Vagina (tissue), 2 donors: ENCODE results near the gene HRH3.

Experiments
- POLR2A ChIP-seq, 2 donors: fragments of 450-650 bp; IDR thresholded peaks; one replicate each; pipeline ENCODE4 v1.6.1; 2017; ENCODE audit warnings: antibody characterized with exemption in 2 of 2, mild to moderate bottlenecking in 2 of 2, moderate library complexity in 2 of 2
- POLR2AphosphoS5 ChIP-seq, 2 donors: sonication (generic); formaldehyde crosslinking; IDR thresholded peaks; one replicate each; pipeline ENCODE4 v1.9.0; 2017; ENCODE audit warnings: antibody characterized with exemption in 2 of 2, mild to moderate bottlenecking in 2 of 2, low read depth in 1 of 2; ENCODE audit not compliant: insufficient read depth in 1 of 2
- TF ChIP-seq, protein P1 (sequence below), 3 experiments: fragments of 450-650 bp in 2 of 3; fragments of 200-600 bp in 1 of 3; sonication (generic) in 1 of 3; IDR thresholded peaks; one replicate each; pipeline ENCODE4 v1.5.1; 2017 to 2019; ENCODE audit warnings: antibody characterized with exemption in 3 of 3, mild to moderate bottlenecking in 2 of 3, moderate library complexity in 2 of 3

GRCh38 chr20:62246431-62246830, 26.4 kb upstream of the HRH3 start:
- no peak for TF ChIP-seq POLR2A (IDR thresholded peaks at IDR 0.05)
- TF ChIP-seq, protein P1, sequence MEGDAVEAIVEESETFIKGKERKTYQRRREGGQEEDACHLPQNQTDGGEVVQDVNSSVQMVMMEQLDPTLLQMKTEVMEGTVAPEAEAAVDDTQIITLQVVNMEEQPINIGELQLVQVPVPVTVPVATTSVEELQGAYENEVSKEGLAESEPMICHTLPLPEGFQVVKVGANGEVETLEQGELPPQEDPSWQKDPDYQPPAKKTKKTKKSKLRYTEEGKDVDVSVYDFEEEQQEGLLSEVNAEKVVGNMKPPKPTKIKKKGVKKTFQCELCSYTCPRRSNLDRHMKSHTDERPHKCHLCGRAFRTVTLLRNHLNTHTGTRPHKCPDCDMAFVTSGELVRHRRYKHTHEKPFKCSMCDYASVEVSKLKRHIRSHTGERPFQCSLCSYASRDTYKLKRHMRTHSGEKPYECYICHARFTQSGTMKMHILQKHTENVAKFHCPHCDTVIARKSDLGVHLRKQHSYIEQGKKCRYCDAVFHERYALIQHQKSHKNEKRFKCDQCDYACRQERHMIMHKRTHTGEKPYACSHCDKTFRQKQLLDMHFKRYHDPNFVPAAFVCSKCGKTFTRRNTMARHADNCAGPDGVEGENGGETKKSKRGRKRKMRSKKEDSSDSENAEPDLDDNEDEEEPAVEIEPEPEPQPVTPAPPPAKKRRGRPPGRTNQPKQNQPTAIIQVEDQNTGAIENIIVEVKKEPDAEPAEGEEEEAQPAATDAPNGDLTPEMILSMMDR (IDR thresholded peaks at IDR 0.05): no peak
- TF ChIP-seq POLR2AphosphoS5 (IDR thresholded peaks at IDR 0.05; ENCODE audit: insufficient read depth in 1 of 2, low read depth in 1 of 2): no peak
